ENCODE measurements around the gene REM2. TPM values are rescaled to one million over a fixed set of nuclear protein-coding genes. Genes with fewer than 3 reads are reported as not detected.

REM2 gene
- total RNA-seq, 1 experiment from 2014 or later: not detected

GRCh38 chr14:22882064-22882463, 958 bp upstream of the REM2 start:
- H3K27ac ChIP-seq (ENCODE audit: low read depth, low read length, poor library complexity, severe bottlenecking): no peak overlapping the region
- TF ChIP-seq EZH2 (IDR thresholded peaks at IDR 0.05; ENCODE audit: borderline replicate concordance, low read depth, low read length, poor library complexity, severe bottlenecking) (no peak), CTCF (conservative IDR thresholded peaks at IDR 0.05; ENCODE audit: low read depth, low read length) (no peak)
- BruUV-seq (replicated peaks): no TSS peak
- H3K9me3 ChIP-seq (ENCODE audit: low read depth, low read length, poor library complexity, severe bottlenecking): no peaks in the 10 kb centered on the region
- H3K4me3 ChIP-seq (ENCODE audit: low read depth, low read length, poor library complexity, severe bottlenecking): no peak overlapping the region
- no peak for DNase-seq (ENCODE audit: low spot score)
- intact Hi-C loops (cut with micrococcal nuclease; ENCODE audit: unreplicated experiment): no loop called here
- ChIA-PET POLR2A (ENCODE audit: low non-redundant PET) (no interaction called here), CTCF (interaction anchor here (1.3 kb wide), 1 partner anchor 10 kb away, joined by 4 read pairs; the partner anchor contains the start of gene LRP10)
- H3K27me3 ChIP-seq (replicated peaks; ENCODE audit: insufficient read depth, low read depth, low read length, poor library complexity): no peaks in the 10 kb centered on the region
- no peaks in the 10 kb centered on the region for H3K36me3 ChIP-seq (ENCODE audit: insufficient read depth, low read length, poor library complexity, severe bottlenecking)
- H3K4me1 ChIP-seq (ENCODE audit: insufficient read depth, low read length, poor library complexity, severe bottlenecking): no peaks in the 10 kb centered on the region

GRCh38 chr14:22882529-22883172, 371 bp upstream of the REM2 start:
- TF ChIP-seq CTCF (conservative IDR thresholded peaks at IDR 0.05; ENCODE audit: low read depth, low read length) (no peak), EZH2 (IDR thresholded peaks at IDR 0.05; ENCODE audit: borderline replicate concordance, low read depth, low read length, poor library complexity, severe bottlenecking) (no peak)
- Histone ChIP-seq H3K4me3 (ENCODE audit: low read depth, low read length, poor library complexity, severe bottlenecking) (no peak overlapping the region), H3K4me1 (ENCODE audit: insufficient read depth, low read length, poor library complexity, severe bottlenecking) (no peaks in the 10 kb centered on the region), H3K27ac (ENCODE audit: low read depth, low read length, poor library complexity, severe bottlenecking) (no peak overlapping the region), H3K36me3 (ENCODE audit: insufficient read depth, low read length, poor library complexity, severe bottlenecking) (no peaks in the 10 kb centered on the region), H3K27me3 (replicated peaks; ENCODE audit: insufficient read depth, low read depth, low read length, poor library complexity) (no peaks in the 10 kb centered on the region), H3K9me3 (ENCODE audit: low read depth, low read length, poor library complexity, severe bottlenecking) (no peaks in the 10 kb centered on the region)
- POLR2A ChIA-PET (ENCODE audit: low non-redundant PET): no interaction called here
- peak; percentile 48 for DNase-seq (ENCODE audit: low spot score)
- CTCF ChIA-PET: interaction anchor here (0.6 to 1.3 kb wide), 3 partner anchors 11 to 103 kb away, joined by 3 to 4 read pairs (median 3); partner anchors contain the start of gene LRP10
- BruUV-seq (replicated peaks): no TSS peak
- intact Hi-C loops (cut with micrococcal nuclease; ENCODE audit: unreplicated experiment): no loop called here

GRCh38 chr14:22884076-22884737, 1.2 kb downstream of the REM2 start:
- intact Hi-C loops (cut with micrococcal nuclease; ENCODE audit: unreplicated experiment): no loop called here
- no peak for DNase-seq (ENCODE audit: low spot score)
- no peak overlapping the region for H3K27ac ChIP-seq (ENCODE audit: low read depth, low read length, poor library complexity, severe bottlenecking)
- ChIA-PET CTCF (no interaction called here), POLR2A (ENCODE audit: low non-redundant PET) (interaction anchor here (0.5 to 0.6 kb wide), 2 partner anchors 29 to 327 kb away, joined by 3 to 5 read pairs; no protein-coding TSS in a partner anchor)
- H3K4me1 ChIP-seq (ENCODE audit: insufficient read depth, low read length, poor library complexity, severe bottlenecking): no peaks in the 10 kb centered on the region
- H3K4me3 ChIP-seq (ENCODE audit: low read depth, low read length, poor library complexity, severe bottlenecking): no peak overlapping the region
- TF ChIP-seq EZH2 (IDR thresholded peaks at IDR 0.05; ENCODE audit: borderline replicate concordance, low read depth, low read length, poor library complexity, severe bottlenecking) (no peak), CTCF (conservative IDR thresholded peaks at IDR 0.05; ENCODE audit: low read depth, low read length) (no peak)
- H3K36me3 ChIP-seq (ENCODE audit: insufficient read depth, low read length, poor library complexity, severe bottlenecking): no peaks in the 10 kb centered on the region
- no TSS peak for BruUV-seq (replicated peaks)
- H3K27me3 ChIP-seq (replicated peaks; ENCODE audit: insufficient read depth, low read depth, low read length, poor library complexity): no peaks in the 10 kb centered on the region
- no peaks in the 10 kb centered on the region for H3K9me3 ChIP-seq (ENCODE audit: low read depth, low read length, poor library complexity, severe bottlenecking)
